NT2/D1 (cell line): ENCODE measurements around the gene ENDOV.

Source experiments
- DNase-seq: peaks from one replicate; pipeline ENCODE4 v3.0.0-alpha.2; 2011; ENCODE audit warnings: low read depth, low spot score
- H3K27me3 ChIP-seq: 2 replicates; pipeline ENCODE4 v1.6.0; 2011; ENCODE audit warnings: mild to moderate bottlenecking; ENCODE audit not compliant: insufficient read length, insufficient read depth
- H3K36me3 ChIP-seq: 2 replicates; pipeline ENCODE4 v1.6.1; 2011; ENCODE audit warnings: mild to moderate bottlenecking, low read length, mixed read lengths; ENCODE audit not compliant: insufficient read depth, insufficient read length
- H3K4me1 ChIP-seq: 2 replicates; pipeline ENCODE4 v1.5.1; 2011; ENCODE audit not compliant: insufficient read depth, insufficient read length
- H3K4me3 ChIP-seq: 2 replicates; pipeline ENCODE4 v1.5.1; 2011; ENCODE audit warnings: low read depth; ENCODE audit not compliant: insufficient read length
- H3K9ac ChIP-seq: 2 replicates; pipeline ENCODE4 v1.6.0; 2011; ENCODE audit warnings: low read depth; ENCODE audit not compliant: insufficient read length
- H3K9me3 ChIP-seq: 2 replicates; pipeline ENCODE4 v1.5.1; 2011; ENCODE audit warnings: mild to moderate bottlenecking, low read length; ENCODE audit not compliant: insufficient read depth
- SUZ12 ChIP-seq: IDR thresholded peaks from 2 replicates; pipeline ENCODE4 v1.6.1; 2011; ENCODE audit not compliant: insufficient read length, insufficient read depth; ENCODE audit errors: extremely low read depth
- YY1 ChIP-seq: IDR thresholded peaks from 2 replicates; pipeline ENCODE4 v1.6.1; 2011; ENCODE audit not compliant: insufficient read length, insufficient read depth
- ZNF274 ChIP-seq: IDR thresholded peaks from 2 replicates; pipeline ENCODE4 v1.6.1; 2011; ENCODE audit warnings: mild to moderate bottlenecking, low read depth, low read length

Gene ENDOV

DNA sequence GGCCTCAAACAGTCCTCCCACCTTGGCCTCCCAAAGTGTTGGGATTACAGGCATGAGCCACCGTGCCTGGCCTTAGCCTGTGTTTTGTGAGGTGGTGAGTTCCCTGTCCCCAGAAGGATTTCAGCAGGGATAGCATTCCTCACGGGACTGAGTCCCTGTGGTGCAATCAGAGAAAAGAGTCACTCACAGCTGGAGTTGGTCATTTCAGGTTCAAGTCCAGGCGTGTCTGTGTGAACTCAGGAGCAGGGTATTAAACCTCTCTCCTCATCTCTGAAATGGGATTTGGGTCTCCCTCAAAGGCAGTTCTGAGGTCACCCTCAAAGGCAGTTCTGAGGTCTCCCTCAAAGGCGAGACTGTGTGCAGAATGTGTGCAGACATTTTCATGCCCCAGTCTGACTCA is 32.8 kb downstream of the ENDOV start:
- H3K27me3 ChIP-seq: peaks cover 20% of the 10 kb centered on the region
- no peak overlapping the region for H3K4me3 ChIP-seq
- H3K36me3 ChIP-seq: no peaks in the 10 kb centered on the region
- no peaks in the 10 kb centered on the region for H3K9me3 ChIP-seq
- no peak for DNase-seq
- peaks cover 18% of the 10 kb centered on the region for H3K4me1 ChIP-seq
- no peak overlapping the region for H3K9ac ChIP-seq
- TF ChIP-seq YY1 (no peak), SUZ12 (no peak)

GRCh38 chr17:80449194-80449929 is 34.4 kb downstream of the ENDOV start:
- H3K4me3 ChIP-seq: no peak overlapping the region
- TF ChIP-seq ZNF274 (no peak), SUZ12 (no peak), YY1 (no peak)
- H3K4me1 ChIP-seq: peaks cover 20% of the 10 kb centered on the region
- no peak overlapping the region for H3K9ac ChIP-seq
- DNase-seq: no peak
- peaks cover 5% of the 10 kb centered on the region for H3K27me3 ChIP-seq
- H3K36me3 ChIP-seq: no peaks in the 10 kb centered on the region
- H3K9me3 ChIP-seq: no peaks in the 10 kb centered on the region

GRCh38 chr17:80449930-80450576 is 35.1 kb downstream of the ENDOV start:
- no peaks in the 10 kb centered on the region for H3K27me3 ChIP-seq
- TF ChIP-seq SUZ12 (no peak), ZNF274 (no peak), YY1 (no peak)
- no peak overlapping the region for H3K4me3 ChIP-seq
- H3K9me3 ChIP-seq: no peaks in the 10 kb centered on the region
- H3K9ac ChIP-seq: peak overlapping the region; percentile 17
- H3K36me3 ChIP-seq: no peaks in the 10 kb centered on the region
- DNase-seq: no peak
- H3K4me1 ChIP-seq: peaks cover 15% of the 10 kb centered on the region

DNA sequence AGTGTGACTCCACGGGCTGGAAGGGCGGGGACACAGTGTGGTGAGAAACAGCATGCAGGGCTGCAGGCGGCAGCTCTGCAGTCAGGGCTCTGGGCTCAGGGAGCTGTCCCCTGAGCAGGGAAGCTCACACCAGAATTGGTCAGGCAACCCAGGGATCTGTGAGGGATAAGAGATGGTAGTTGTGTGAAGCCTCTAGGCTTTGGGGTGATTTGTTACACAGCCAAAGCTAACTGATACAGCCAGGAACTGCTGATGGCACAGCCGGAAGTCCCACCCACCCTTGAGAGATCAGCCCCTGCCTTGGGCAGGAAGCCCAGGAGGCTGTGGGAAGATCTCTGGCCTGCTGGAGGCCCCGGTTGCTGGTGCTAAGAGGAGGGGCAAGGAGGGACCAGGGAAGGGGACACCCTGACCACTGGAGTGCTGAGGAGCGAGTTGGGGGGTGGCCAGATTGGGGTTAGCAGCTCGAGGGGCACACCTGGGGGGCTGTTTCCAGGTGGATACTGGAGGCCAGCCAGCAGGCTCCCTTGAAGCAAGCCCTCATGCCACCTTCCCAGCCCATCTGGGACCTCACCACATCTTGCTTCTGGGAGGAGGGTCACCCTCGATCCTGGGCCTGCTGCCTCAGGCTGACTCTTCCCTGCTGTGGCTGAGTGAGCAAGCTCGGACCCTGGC is 36.3 kb downstream of the ENDOV start:
- Histone ChIP-seq H3K4me3 (no peak overlapping the region), H3K4me1 (peaks cover 7% of the 10 kb centered on the region), H3K36me3 (no peaks in the 10 kb centered on the region), H3K9ac (no peak overlapping the region), H3K9me3 (no peaks in the 10 kb centered on the region), H3K27me3 (no peaks in the 10 kb centered on the region)
- TF ChIP-seq ZNF274 (no peak), SUZ12 (no peak), YY1 (no peak)
- no peak for DNase-seq

- Histone ChIP-seq H3K27me3 (peaks cover 9% of the 10 kb centered on the region), H3K36me3 (no peaks in the 10 kb centered on the region), H3K9ac (peak overlapping the region; percentile 3), H3K4me1 (peaks cover 3% of the 10 kb centered on the region), H3K9me3 (no peaks in the 10 kb centered on the region), H3K4me3 (no peak overlapping the region)
- DNase-seq: no peak
- TF ChIP-seq ZNF274: no peak
Measured at GRCh38 chr17:80452173-80452915, 37.4 kb downstream of the ENDOV start.

DNA sequence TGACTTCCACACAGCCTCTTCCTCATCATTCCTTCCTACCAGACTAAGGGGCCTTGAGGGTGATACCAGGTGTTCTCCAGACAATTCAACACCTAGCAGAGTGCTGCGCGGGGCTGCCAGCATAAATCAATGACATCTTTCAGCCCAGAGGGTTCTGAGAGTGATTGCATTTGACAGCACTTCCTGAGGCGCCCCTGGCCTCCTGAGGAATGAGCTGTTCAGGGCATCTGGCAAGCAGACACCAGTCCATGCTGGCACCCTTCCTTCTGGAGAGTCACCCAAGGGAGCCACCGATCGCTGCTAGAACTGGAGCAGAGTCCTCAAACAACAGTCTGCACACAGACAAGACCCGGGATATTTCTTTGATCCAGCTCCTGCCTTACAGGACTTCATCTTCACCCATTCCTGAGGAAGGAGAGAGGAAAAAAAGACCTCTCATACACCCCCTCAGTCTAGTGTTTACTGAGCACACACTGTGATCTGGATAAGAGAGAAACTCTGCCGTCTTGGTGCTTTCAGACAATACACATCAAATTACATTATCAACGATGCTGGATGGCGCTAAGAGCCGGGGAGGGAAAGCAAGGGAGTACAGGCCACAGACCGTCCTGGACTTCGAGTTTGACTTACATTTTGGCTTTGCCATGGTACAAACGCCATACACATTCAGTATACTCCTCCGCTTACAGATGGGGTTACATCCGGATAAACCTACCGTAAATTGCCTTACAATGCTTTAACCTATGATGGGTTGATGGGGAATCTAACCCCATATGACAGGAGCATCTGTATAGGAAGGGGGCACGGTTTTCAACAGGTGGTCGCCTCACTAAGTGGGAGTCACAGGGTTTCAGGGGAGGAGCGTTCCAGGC is 38.4 kb downstream of the ENDOV start:
- Histone ChIP-seq H3K9ac (peak overlapping the region; percentile 99), H3K4me1 (peaks cover 3% of the 10 kb centered on the region), H3K4me3 (peak overlapping the region; percentile 99), H3K27me3 (peaks cover 13% of the 10 kb centered on the region), H3K36me3 (no peaks in the 10 kb centered on the region), H3K9me3 (no peaks in the 10 kb centered on the region)
- no peak for TF ChIP-seq ZNF274
- DNase-seq: no peak
